ENCODE measurements around the gene SLC25A30.

DNA sequence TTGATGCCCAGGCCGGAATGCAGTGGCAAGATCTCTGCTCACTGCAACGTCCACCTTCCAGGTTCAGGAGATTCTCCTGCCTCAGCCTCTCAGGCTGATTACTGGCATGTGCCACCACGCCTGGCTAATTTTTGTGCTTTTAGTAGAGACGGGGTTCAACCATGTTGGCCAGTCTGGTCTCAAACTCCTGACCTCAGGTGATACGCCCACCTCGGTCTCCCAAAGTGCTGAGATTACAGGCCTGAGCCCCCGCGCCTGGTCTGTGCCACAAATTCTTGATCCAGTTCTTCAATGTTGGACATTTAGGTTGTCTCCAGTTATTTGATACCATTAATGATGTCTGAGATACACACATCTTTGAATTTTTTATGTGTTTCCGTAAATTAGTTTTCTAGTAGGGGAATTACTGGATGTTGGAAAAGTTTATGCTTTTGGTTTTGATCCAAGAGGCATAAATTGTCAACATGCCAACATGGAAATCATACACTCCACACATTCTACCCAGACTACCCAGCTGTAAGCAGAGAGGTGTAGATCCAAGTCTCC lies 46.0 kb upstream of the SLC25A30 start:
- no peak for TF ChIP-seq CTCF (IDR thresholded peaks at IDR 0.05; ENCODE audit: low read depth, low read length, missing input control)
- TF ChIP-seq, protein P1, sequence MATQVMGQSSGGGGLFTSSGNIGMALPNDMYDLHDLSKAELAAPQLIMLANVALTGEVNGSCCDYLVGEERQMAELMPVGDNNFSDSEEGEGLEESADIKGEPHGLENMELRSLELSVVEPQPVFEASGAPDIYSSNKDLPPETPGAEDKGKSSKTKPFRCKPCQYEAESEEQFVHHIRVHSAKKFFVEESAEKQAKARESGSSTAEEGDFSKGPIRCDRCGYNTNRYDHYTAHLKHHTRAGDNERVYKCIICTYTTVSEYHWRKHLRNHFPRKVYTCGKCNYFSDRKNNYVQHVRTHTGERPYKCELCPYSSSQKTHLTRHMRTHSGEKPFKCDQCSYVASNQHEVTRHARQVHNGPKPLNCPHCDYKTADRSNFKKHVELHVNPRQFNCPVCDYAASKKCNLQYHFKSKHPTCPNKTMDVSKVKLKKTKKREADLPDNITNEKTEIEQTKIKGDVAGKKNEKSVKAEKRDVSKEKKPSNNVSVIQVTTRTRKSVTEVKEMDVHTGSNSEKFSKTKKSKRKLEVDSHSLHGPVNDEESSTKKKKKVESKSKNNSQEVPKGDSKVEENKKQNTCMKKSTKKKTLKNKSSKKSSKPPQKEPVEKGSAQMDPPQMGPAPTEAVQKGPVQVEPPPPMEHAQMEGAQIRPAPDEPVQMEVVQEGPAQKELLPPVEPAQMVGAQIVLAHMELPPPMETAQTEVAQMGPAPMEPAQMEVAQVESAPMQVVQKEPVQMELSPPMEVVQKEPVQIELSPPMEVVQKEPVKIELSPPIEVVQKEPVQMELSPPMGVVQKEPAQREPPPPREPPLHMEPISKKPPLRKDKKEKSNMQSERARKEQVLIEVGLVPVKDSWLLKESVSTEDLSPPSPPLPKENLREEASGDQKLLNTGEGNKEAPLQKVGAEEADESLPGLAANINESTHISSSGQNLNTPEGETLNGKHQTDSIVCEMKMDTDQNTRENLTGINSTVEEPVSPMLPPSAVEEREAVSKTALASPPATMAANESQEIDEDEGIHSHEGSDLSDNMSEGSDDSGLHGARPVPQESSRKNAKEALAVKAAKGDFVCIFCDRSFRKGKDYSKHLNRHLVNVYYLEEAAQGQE (IDR thresholded peaks at IDR 0.05), result no peak
- TF ChIP-seq, protein P2, sequence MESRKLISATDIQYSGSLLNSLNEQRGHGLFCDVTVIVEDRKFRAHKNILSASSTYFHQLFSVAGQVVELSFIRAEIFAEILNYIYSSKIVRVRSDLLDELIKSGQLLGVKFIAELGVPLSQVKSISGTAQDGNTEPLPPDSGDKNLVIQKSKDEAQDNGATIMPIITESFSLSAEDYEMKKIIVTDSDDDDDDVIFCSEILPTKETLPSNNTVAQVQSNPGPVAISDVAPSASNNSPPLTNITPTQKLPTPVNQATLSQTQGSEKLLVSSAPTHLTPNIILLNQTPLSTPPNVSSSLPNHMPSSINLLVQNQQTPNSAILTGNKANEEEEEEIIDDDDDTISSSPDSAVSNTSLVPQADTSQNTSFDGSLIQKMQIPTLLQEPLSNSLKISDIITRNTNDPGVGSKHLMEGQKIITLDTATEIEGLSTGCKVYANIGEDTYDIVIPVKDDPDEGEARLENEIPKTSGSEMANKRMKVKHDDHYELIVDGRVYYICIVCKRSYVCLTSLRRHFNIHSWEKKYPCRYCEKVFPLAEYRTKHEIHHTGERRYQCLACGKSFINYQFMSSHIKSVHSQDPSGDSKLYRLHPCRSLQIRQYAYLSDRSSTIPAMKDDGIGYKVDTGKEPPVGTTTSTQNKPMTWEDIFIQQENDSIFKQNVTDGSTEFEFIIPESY (IDR thresholded peaks at IDR 0.05), result no peak
- TF ChIP-seq, protein P3, sequence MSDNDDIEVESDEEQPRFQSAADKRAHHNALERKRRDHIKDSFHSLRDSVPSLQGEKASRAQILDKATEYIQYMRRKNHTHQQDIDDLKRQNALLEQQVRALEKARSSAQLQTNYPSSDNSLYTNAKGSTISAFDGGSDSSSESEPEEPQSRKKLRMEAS (IDR thresholded peaks at IDR 0.05), result no peak
- TF ChIP-seq TAF1 (conservative IDR thresholded peaks at IDR 0.05), result no peak
